Activated T-cell treated with anti-CD3 and anti-CD28 coated beads, Interleukin-2, amount 50 U/mL, for 72 hours (primary cell): Measurements from ENCODE around the gene CSK. TPM values are rescaled to one million over a fixed set of nuclear protein-coding genes. Genes with fewer than 3 reads are reported as not detected.

Source experiments
- ATAC-seq, 2 donors: fragments of 150-1000 bp; cut with Tn5 transposase; replicated peaks in 1 of 2; 2 replicates each; pipeline ENCODE4 v1.10.0; 2021; ENCODE audit warnings: moderate library complexity in 2 of 2, mild to moderate bottlenecking in 1 of 2
- DNase-seq, 2 donors: peaks; one replicate each; pipeline ENCODE4 v3.0.0; 2021 to 2022; ENCODE audit warnings: mixed read lengths in 1 of 2
- H3K27ac Mint-ChIP-seq: one replicate; pipeline ENCODE4 v1.8.0; 2022; ENCODE audit warnings: mild to moderate bottlenecking, moderate library complexity, mixed read lengths
- H3K27me3 Mint-ChIP-seq: one replicate; pipeline ENCODE4 v1.8.0; 2022; ENCODE audit warnings: low read depth, mixed read lengths
- H3K36me3 Mint-ChIP-seq, 2 donors: one replicate each; pipeline ENCODE4 v1.8.0; 2022; ENCODE audit warnings: mixed read lengths in 2 of 2, mild to moderate bottlenecking in 1 of 2; ENCODE audit not compliant: insufficient read depth in 2 of 2
- H3K4me1 Mint-ChIP-seq: one replicate; pipeline ENCODE4 v1.8.0; 2022; ENCODE audit warnings: low read depth, mixed read lengths
- H3K4me3 Mint-ChIP-seq, 2 donors: one replicate each; pipeline ENCODE4 v1.8.0; 2022; ENCODE audit warnings: mild to moderate bottlenecking in 2 of 2, mixed read lengths in 2 of 2, moderate library complexity in 2 of 2
- H3K9me3 Mint-ChIP-seq, 2 donors: one replicate each; pipeline ENCODE4 v1.8.0; 2022; ENCODE audit warnings: mixed read lengths in 2 of 2
- total RNA-seq, 2 donors: library from RNA; stranded (reverse); gene quantifications; one replicate each; pipeline ENCODE4 v1.2.3, GENCODE V29; 2022

The CSK gene
- total RNA-seq, 2 donors from 2014 or later, result 200 to 267 TPM

DNA sequence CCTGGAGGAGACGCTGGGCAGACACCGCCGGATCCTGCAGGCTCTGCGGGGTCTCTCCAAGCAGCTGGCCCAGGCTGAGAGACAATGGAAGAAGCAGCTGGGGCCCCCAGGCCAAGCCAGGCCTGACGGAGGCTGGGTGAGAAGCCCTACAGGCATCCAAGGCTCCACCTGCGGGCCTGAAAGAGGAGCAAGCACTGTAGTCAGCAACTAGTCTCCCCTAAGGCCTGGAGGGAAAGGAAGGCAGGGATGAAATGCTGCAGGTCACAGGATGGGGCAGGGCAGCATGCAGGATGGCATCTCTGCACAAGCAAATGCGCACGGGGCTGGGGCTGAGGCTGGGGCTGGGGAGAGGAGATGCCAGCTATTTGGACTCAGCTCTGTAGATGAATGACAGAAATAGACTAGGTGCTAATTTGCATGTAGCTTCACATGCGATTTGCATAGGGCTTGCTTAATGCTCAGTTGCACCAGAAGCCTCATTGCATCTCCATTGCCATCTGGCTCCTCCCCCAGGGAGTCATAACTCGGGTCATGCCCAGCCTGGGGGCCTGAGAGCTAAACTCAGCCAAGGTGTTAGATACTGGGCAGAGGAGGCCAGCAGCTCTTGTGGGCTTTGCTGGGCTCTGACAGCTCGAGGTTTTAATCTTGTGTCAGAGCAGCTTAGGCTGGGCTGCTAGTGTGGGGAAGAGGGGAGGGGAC lies 39.4 kb downstream of the CSK start:
- ATAC-seq, result no peak
- H3K36me3 Mint-ChIP-seq, result no peaks in the 10 kb centered on the region
- H3K27me3 Mint-ChIP-seq, result peaks cover 23% of the 10 kb centered on the region
- H3K4me3 Mint-ChIP-seq, result no peak overlapping the region
- H3K9me3 Mint-ChIP-seq, result no peaks in the 10 kb centered on the region
- no peak overlapping the region for H3K27ac Mint-ChIP-seq
- no peak for DNase-seq
- peaks cover 16% of the 10 kb centered on the region for H3K4me1 Mint-ChIP-seq

DNA sequence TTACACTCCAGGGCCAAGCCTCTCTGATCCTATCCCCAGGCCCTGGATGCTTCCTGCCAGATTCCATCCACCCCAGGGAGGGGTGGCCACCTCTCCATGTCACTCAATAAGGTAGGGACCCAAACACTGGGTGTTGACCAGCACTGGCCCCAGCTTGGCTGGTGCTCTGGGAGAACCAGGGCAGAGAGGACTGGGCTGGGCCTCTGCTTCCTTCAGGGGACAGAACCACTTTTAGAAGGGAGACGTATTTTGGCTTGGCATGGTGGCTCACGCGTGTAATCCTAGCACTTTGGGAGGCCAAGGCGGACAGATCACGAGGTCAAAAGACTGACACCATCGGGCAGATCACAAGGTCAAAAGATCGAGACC lies 39.9 kb downstream of the CSK start:
- Mint-ChIP-seq H3K4me3 (no peak overlapping the region), H3K27ac (no peak overlapping the region), H3K4me1 (peaks cover 16% of the 10 kb centered on the region), H3K27me3 (peaks cover 26% of the 10 kb centered on the region), H3K9me3 (no peaks in the 10 kb centered on the region), H3K36me3 (no peaks in the 10 kb centered on the region)
- ATAC-seq (no peak), DNase-seq (no peak)

DNA sequence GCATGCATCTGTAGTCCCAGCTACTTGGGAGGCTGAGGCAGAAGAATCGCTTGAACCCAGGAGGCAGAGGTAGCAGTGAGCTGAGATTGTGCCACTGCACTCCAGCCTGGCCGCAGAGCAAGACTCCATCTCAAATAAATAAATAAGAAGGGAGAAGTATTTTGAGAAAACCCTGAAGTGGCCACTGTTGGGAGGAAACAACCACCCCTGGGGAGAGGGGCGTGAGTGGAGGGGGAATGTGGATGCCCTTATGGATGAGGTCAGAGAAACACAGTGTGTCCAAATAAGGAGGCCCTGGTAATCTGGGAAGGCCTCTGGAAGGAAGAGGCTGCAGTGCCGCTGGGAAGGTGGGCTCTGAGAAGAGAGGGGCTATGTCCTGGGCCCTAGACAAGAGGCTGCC lies 40.4 kb downstream of the CSK start:
- Mint-ChIP-seq H3K27me3 (peaks cover 31% of the 10 kb centered on the region), H3K9me3 (no peaks in the 10 kb centered on the region), H3K4me3 (no peak overlapping the region), H3K27ac (no peak overlapping the region), H3K4me1 (peaks cover 13% of the 10 kb centered on the region), H3K36me3 (no peaks in the 10 kb centered on the region)
- no peak for DNase-seq
- ATAC-seq, result no peak

DNA sequence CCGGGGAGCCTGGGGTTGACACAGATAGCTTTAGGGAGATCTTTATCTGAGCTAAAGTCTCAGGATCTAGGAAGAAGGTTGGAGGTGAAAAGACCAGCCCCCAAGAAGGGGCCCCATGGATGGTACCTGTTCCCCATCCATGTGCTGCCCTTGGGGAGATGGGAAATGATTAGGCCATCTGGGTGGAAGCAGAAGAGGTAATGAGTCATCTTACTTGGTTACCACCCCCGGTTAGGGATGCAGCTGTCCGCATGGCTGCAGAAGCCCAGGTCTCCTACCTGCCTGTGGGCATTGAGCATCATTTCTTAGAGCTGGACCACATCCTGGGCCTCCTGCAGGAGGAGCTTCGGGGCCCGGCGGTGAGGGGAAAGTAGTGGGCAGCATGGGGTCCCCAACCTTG lies 41.4 kb downstream of the CSK start:
- H3K27me3 Mint-ChIP-seq, result peaks cover 42% of the 10 kb centered on the region
- DNase-seq (no peak), ATAC-seq (no peak)
- H3K36me3 Mint-ChIP-seq, result no peaks in the 10 kb centered on the region
- no peak overlapping the region for H3K27ac Mint-ChIP-seq
- H3K9me3 Mint-ChIP-seq, result no peaks in the 10 kb centered on the region
- peaks cover 9% of the 10 kb centered on the region for H3K4me1 Mint-ChIP-seq
- no peak overlapping the region for H3K4me3 Mint-ChIP-seq

DNA sequence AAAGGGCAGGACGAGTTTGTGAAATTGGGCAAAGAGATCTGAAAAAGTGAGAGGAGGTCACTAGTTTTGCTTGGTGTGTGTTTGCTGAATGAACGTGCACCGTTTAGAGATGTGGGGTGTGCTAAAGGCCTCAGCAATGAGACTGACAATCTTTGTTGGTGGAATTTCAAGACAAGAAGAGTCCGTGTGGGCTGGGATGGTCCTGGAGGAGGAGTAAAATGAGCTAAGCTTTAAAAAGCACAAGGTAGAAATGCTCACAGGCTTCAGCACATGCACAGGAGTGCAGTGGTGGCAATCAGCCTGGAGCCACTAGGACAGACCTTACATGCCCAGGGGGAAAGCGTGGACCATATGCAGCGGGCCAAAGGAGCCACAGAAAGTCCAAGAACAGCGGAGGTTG lies 43.1 kb downstream of the CSK start:
- DNase-seq, result no peak

DNA sequence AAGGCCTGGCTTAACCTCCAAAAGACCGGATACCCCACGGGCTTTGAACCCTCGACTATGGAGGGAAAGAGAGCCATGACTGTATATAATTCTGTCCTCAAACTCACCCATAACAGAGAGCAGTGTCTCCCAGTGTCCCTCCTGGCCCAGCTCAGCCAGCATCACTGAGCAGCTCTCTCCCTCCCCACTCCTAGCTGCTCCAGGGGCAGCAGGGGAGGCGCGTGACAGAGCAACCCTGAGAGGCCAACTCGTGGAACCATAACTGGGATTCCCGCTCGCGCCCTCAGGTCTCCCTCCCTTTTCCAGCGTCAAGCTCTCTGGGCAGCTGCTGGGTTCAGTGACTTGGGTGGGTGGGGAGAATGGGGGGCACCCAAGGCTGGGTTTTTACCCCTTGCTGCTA lies 44.0 kb downstream of the CSK start:
- Mint-ChIP-seq H3K9me3 (no peaks in the 10 kb centered on the region), H3K36me3 (no peaks in the 10 kb centered on the region), H3K4me3 (no peak overlapping the region), H3K27me3 (peaks cover 50% of the 10 kb centered on the region), H3K4me1 (peaks cover 24% of the 10 kb centered on the region), H3K27ac (no peak overlapping the region)
- ATAC-seq (no peak), DNase-seq (no peak)

More for the DNA sequence above, 43.1 kb downstream of the CSK start:
- H3K4me1 Mint-ChIP-seq, result peaks cover 17% of the 10 kb centered on the region
- peaks cover 50% of the 10 kb centered on the region for H3K27me3 Mint-ChIP-seq
- H3K9me3 Mint-ChIP-seq, result no peaks in the 10 kb centered on the region
- no peak overlapping the region for H3K27ac Mint-ChIP-seq
- H3K4me3 Mint-ChIP-seq, result no peak overlapping the region
- no peak for ATAC-seq
- H3K36me3 Mint-ChIP-seq, result no peaks in the 10 kb centered on the region

DNA sequence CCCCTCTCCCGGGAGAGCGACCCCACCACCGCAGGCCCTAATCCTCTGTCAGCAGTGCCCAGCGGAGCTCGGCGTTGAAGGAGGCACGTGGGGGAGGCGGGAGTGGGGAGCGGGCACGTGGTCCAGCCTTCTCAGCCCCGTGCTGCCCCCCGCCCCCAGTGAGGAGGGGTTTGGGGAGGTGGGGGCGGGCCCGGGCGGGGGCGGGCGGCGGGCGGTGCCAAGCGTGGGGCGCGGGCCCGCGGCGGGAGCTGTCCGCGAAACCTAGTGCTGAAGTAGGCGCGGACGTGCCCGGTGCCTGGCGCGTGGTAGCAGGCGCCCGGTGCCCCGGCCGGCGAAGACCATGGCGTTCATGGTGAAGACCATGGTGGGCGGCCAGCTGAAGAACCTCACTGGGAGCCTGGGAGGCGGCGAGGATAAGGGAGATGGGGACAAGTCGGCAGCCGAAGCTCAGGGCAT lies 44.5 kb downstream of the CSK start, which contains the start of gene CPLX3:
Gene CPLX3 (plus strand): TSS at position 264 of the 456 bp plus-strand sequence. CDS start 77 bp downstream, at position 341.
- Mint-ChIP-seq H3K27me3 (peaks cover 50% of the 10 kb centered on the region), H3K4me3 (no peak within 1 kb of the TSS), H3K9me3 (no peaks in the 10 kb centered on the region), H3K27ac (no peak within 1 kb of the TSS), H3K36me3 (no peaks in the 10 kb centered on the region), H3K4me1 (peaks cover 24% of the 10 kb centered on the region)
- DNase-seq, result peak; percentile 50 to 61
- ATAC-seq, result peak; percentile 14 to 19

DNA sequence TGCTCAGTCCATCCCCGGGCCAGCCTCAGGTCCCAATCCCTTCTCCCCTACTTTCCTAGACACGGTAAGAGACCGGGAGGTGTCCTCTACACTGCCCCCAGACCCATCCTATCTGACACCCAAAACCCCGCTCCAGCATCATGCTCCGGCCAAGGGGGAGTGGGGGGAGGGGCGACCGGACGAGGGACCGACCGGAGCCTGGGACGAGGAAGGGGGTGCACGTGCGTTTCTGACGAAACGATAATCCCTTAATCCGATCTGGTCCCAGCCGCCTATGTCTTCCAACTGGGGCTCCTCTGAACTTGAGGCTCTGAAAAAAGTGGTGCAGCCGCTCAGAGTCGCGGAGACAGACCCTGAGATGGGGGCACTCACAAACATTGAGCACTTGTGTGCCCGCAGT lies 45.0 kb downstream of the CSK start:
- Mint-ChIP-seq H3K36me3 (no peaks in the 10 kb centered on the region), H3K27me3 (peaks cover 50% of the 10 kb centered on the region), H3K27ac (no peak overlapping the region), H3K4me1 (peaks cover 24% of the 10 kb centered on the region), H3K4me3 (no peak overlapping the region), H3K9me3 (no peaks in the 10 kb centered on the region)
- ATAC-seq (no peak), DNase-seq (no peak)

DNA sequence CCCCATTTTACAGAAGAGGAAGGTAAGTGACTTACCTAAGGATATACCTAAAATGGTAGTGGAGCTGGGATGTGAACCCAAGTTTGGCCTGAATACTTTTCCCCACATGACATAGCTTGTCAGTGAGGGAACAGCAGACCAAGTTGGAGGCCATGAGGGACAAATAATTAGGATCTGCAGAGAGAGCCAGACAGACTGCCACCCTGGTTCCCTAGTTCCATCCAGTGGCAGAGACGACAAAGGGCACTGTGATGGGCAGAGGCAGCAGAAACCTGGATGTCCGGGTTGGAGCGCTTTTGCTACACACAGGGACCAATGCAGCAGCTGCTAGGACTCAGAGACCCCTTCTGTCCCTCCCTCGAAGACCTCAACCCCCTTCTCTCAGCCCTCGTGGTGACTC lies 45.7 kb downstream of the CSK start:
- H3K4me3 Mint-ChIP-seq, result no peak overlapping the region
- no peak for DNase-seq
- H3K36me3 Mint-ChIP-seq, result no peaks in the 10 kb centered on the region
- no peaks in the 10 kb centered on the region for H3K9me3 Mint-ChIP-seq
- peaks cover 50% of the 10 kb centered on the region for H3K27me3 Mint-ChIP-seq
- H3K27ac Mint-ChIP-seq, result no peak overlapping the region
- peaks cover 24% of the 10 kb centered on the region for H3K4me1 Mint-ChIP-seq
- no peak for ATAC-seq

DNA sequence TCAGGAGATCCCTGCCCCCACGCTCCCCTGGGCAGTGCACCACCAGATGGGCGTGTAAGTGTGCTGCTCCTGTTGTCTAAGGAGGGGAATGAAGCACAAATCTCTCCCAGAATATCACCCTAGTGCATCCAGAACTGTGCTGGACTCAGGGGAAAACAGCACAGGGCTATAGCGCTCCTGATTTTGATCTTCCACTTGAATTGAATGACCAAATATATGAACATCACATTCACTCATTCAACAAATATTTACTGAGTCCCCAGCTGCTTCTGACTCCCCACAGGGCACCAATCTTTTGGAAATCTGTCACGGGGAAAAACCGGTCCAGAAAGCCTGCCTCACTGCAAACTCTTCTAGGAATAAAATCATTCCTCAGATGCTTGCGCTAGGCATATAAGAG lies 47.0 kb downstream of the CSK start:
- no peak overlapping the region for H3K27ac Mint-ChIP-seq
- H3K27me3 Mint-ChIP-seq, result peaks cover 48% of the 10 kb centered on the region
- DNase-seq (no peak), ATAC-seq (no peak)
- no peaks in the 10 kb centered on the region for H3K36me3 Mint-ChIP-seq
- H3K4me1 Mint-ChIP-seq, result peaks cover 24% of the 10 kb centered on the region
- H3K9me3 Mint-ChIP-seq, result no peaks in the 10 kb centered on the region
- no peak overlapping the region for H3K4me3 Mint-ChIP-seq

DNA sequence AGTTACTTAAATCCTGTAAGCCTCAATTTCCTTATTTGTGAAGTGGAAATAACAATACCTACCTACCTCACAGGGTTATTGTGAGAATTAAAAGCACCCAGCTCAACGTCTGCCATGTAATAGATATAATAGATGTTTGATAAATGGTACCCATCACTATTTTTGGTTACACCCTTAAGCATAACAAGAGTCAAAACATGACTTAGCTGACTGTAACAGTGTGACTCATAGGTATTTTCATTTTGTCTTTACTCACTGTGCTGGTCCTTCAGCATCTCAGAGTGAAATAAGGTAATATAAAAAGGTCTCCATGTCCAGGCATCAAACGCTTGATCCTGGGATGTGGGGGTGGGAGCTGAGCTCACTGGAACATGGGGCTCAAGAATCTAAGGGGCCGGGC lies 47.6 kb downstream of the CSK start:
- H3K9me3 Mint-ChIP-seq, result no peaks in the 10 kb centered on the region
- peaks cover 24% of the 10 kb centered on the region for H3K4me1 Mint-ChIP-seq
- no peak overlapping the region for H3K4me3 Mint-ChIP-seq
- ATAC-seq (peak; percentile 94 to 96), DNase-seq (no peak)
- no peak overlapping the region for H3K27ac Mint-ChIP-seq
- H3K27me3 Mint-ChIP-seq, result peaks cover 41% of the 10 kb centered on the region
- H3K36me3 Mint-ChIP-seq, result no peaks in the 10 kb centered on the region

DNA sequence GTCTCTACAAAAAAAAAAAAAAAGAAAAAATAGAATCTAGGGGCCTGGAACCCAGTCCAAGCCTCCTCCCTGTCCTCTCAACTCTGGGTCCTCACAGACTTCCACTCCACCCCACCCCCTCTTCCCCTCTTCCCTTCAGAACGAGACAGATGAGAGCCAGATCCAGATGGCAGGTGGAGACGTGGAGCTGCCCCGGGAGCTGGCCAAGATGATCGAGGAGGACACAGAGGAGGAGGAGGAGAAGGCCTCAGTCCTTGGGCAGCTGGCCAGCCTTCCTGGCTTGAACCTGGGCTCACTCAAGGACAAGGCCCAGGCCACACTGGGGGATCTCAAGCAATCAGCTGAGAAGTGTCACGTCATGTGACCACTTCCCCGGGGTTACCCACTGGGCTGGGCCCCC lies 48.1 kb downstream of the CSK start:
- Mint-ChIP-seq H3K4me3 (no peak overlapping the region), H3K9me3 (no peaks in the 10 kb centered on the region), H3K27me3 (peaks cover 36% of the 10 kb centered on the region), H3K36me3 (no peaks in the 10 kb centered on the region), H3K27ac (no peak overlapping the region), H3K4me1 (peaks cover 24% of the 10 kb centered on the region)
- DNase-seq (no peak), ATAC-seq (no peak)

DNA sequence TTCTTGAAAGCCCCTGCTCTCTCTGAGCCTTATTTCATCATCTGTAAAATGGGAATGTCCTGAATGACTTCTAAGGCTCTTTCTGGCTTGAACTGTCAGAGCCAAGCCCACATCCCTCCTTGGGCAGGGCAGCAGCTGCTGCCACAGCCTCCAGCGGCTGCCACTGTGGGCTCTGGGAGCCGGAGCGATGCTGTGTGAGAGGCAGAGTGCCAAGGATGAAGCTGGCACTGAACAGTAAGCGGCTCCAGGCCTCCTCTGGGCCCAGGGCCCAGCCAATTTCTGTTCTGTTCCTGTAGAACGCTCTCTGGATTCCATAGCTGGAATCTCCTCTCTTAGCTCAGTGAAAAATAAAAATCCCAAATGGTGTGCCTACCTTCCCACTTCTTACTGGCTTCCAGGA lies 49.0 kb downstream of the CSK start:
- peaks cover 24% of the 10 kb centered on the region for H3K4me1 Mint-ChIP-seq
- no peak for DNase-seq
- H3K4me3 Mint-ChIP-seq, result no peak overlapping the region
- no peak for ATAC-seq
- no peak overlapping the region for H3K27ac Mint-ChIP-seq
- H3K9me3 Mint-ChIP-seq, result no peaks in the 10 kb centered on the region
- H3K36me3 Mint-ChIP-seq, result peaks cover 0 to under 1% of the 10 kb centered on the region in 2 donors
- H3K27me3 Mint-ChIP-seq, result peaks cover 29% of the 10 kb centered on the region
